Activated naive CD4-positive, alpha-beta T cell treated with anti-CD3 and anti-CD28 coated beads, Interleukin-2, amount 10 ng/mL, durations not matched to agents 7 days and 5 days (primary cell): ENCODE results near the gene ZSWIM1.

Source experiments
- CTCF ChIA-PET: fragments of 350-600 bp; sonication (Branson Sonifier 250); formaldehyde crosslinking; loops from one replicate; lab custom pipeline; 2021; ENCODE audit warnings: antibody characterized with exemption; lab: Charles Lee
- DNase-seq: peaks from one replicate; pipeline ENCODE4 v3.0.0-alpha.2; 2020
- H3K27ac Mint-ChIP-seq: one replicate; pipeline ENCODE4 v1.8.0; 2021; ENCODE audit warnings: mild to moderate bottlenecking, moderate library complexity, mixed read lengths
- H3K27me3 Mint-ChIP-seq: one replicate; pipeline ENCODE4 v1.8.0; 2021; ENCODE audit warnings: mild to moderate bottlenecking, mixed read lengths
- H3K36me3 Mint-ChIP-seq: one replicate; pipeline ENCODE4 v1.8.0; 2021; ENCODE audit warnings: mixed read lengths
- H3K4me1 Mint-ChIP-seq: one replicate; pipeline ENCODE4 v1.8.0; 2021; ENCODE audit warnings: mixed read lengths
- H3K4me3 Mint-ChIP-seq: one replicate; pipeline ENCODE4 v1.8.0; 2021; ENCODE audit warnings: mild to moderate bottlenecking, moderate library complexity, mixed read lengths
- H3K9me3 Mint-ChIP-seq: one replicate; pipeline ENCODE4 v1.8.0; 2021; ENCODE audit warnings: mixed read lengths

ZSWIM1 gene

GRCh38 chr20:45912344-45912682, 31.3 kb downstream of the ZSWIM1 start:
- no peak overlapping the region for H3K27ac Mint-ChIP-seq
- peaks cover 59% of the 10 kb centered on the region for H3K27me3 Mint-ChIP-seq
- CTCF ChIA-PET = no interaction called here
- H3K9me3 Mint-ChIP-seq = no peaks in the 10 kb centered on the region
- DNase-seq = no peak
- H3K4me3 Mint-ChIP-seq = peak overlapping the region; percentile 2
- no peaks in the 10 kb centered on the region for H3K36me3 Mint-ChIP-seq
- H3K4me1 Mint-ChIP-seq = peaks cover 20% of the 10 kb centered on the region

DNA sequence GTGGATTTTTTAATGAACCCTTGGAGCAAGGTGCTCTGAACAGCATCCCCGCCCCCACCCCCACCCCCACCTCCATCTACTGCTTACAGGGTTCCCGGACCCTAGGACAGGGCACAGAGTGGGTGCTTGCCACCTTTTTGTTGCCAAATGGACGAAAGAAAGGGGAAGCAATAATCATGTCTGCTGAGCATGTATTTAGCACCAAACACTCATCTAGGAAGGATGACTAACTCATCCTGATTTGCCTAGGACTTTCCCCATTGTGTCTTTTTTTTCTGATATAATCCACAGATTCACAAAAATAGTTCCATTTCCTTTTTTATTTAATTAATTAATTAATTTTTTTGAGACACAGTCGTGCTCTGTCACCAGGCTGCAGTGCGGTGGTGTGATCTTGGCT, 32.1 kb downstream of the ZSWIM1 start:
- Mint-ChIP-seq H3K27me3 (peaks cover 65% of the 10 kb centered on the region), H3K4me3 (no peak overlapping the region), H3K27ac (no peak overlapping the region), H3K4me1 (peaks cover 20% of the 10 kb centered on the region), H3K36me3 (no peaks in the 10 kb centered on the region), H3K9me3 (no peaks in the 10 kb centered on the region)
- no peak for DNase-seq
- CTCF ChIA-PET = no interaction called here

DNA sequence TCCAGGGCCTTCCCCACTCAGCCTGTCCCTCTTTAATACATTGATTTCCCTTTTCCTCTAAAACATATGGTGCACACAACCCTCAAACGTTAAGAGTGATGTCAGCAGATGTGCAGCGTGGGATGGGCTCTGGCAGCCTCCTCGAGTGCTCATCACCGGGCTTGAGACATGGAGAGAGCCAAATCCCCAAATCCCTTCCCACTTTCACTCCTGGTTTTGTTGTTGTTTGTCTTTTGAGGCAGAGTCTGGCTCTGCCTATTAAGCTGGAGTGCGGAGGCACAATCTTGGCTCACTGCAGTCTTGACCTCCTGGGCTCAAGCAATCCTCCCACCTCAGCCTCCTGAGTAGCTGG, 36.7 kb downstream of the ZSWIM1 start:
- H3K27ac Mint-ChIP-seq = no peak overlapping the region
- CTCF ChIA-PET = no interaction called here
- no peak overlapping the region for H3K4me3 Mint-ChIP-seq
- no peaks in the 10 kb centered on the region for H3K9me3 Mint-ChIP-seq
- H3K36me3 Mint-ChIP-seq = no peaks in the 10 kb centered on the region
- H3K4me1 Mint-ChIP-seq = peaks cover 2% of the 10 kb centered on the region
- no peak for DNase-seq
- H3K27me3 Mint-ChIP-seq = peaks cover 79% of the 10 kb centered on the region

DNA sequence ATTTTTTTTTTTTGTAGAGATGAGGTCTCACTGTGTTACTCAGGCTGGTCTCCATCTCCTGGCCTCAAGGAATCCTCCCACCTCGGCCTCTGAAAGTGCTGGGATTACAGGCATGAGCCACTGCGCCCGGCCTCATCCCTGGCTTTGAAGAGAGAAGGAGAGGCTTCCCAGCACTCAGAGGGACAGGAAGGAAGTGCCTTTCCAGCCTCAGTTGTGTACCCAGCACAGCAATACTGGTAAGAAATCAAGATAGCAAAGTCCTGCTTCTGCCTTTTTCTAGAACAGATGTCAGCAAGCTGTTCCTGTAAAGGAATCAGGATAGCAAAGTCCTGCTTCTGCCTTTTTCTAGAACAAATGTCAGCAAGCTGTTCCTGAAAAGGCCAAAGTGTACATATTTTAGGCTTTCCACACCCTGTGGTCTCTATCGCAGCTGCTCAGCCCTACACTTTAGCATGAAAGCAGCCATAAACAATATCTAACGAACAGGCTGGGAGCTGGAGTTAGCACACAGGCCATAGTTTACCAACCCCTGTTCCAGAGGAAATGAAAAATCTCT, 37.2 kb downstream of the ZSWIM1 start:
- peaks cover 75% of the 10 kb centered on the region for H3K27me3 Mint-ChIP-seq
- H3K27ac Mint-ChIP-seq = no peak overlapping the region
- CTCF ChIA-PET = no interaction called here
- no peak for DNase-seq
- no peaks in the 10 kb centered on the region for H3K4me1 Mint-ChIP-seq
- H3K36me3 Mint-ChIP-seq = no peaks in the 10 kb centered on the region
- no peak overlapping the region for H3K4me3 Mint-ChIP-seq
- no peaks in the 10 kb centered on the region for H3K9me3 Mint-ChIP-seq

DNA sequence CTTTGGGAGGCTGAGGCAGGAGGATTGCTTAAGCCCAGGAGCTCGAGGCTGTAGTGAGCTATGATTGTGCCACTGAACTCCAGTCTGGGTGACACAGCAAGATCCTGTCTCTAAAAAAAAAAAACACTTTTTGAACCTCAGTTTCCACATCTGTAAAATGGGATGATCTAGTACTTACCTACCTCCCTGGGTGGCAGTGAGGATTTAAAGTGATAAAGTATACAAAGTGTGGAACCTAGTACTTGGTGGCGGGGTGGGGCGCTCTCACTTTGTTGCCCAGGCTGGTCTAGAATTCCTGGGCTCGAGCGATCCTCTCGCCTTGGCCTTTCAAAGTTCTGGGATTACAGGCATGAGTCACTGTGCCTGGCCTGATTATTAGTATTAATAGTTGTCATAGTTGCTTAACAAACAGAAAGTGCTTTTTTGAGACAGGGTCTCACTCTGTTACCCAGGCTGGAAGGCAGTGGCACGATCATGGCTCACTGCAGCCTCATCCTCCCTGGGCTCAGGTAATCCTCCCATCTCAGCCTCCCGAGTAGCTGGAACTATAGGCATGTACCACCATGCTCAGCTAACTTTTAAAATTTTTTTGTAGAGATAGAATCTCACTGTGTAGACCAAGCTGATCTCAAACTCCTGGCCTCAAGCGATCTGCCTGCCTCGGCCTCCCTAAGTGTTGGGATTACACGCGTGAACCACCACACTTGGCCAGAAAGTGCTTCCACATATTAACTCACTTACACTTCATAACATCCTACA, 37.9 kb downstream of the ZSWIM1 start:
- H3K4me3 Mint-ChIP-seq = no peak overlapping the region
- no peaks in the 10 kb centered on the region for H3K9me3 Mint-ChIP-seq
- DNase-seq = no peak
- H3K27ac Mint-ChIP-seq = no peak overlapping the region
- H3K36me3 Mint-ChIP-seq = no peaks in the 10 kb centered on the region
- peaks cover 72% of the 10 kb centered on the region for H3K27me3 Mint-ChIP-seq
- H3K4me1 Mint-ChIP-seq = no peaks in the 10 kb centered on the region
- CTCF ChIA-PET = no interaction called here

DNA sequence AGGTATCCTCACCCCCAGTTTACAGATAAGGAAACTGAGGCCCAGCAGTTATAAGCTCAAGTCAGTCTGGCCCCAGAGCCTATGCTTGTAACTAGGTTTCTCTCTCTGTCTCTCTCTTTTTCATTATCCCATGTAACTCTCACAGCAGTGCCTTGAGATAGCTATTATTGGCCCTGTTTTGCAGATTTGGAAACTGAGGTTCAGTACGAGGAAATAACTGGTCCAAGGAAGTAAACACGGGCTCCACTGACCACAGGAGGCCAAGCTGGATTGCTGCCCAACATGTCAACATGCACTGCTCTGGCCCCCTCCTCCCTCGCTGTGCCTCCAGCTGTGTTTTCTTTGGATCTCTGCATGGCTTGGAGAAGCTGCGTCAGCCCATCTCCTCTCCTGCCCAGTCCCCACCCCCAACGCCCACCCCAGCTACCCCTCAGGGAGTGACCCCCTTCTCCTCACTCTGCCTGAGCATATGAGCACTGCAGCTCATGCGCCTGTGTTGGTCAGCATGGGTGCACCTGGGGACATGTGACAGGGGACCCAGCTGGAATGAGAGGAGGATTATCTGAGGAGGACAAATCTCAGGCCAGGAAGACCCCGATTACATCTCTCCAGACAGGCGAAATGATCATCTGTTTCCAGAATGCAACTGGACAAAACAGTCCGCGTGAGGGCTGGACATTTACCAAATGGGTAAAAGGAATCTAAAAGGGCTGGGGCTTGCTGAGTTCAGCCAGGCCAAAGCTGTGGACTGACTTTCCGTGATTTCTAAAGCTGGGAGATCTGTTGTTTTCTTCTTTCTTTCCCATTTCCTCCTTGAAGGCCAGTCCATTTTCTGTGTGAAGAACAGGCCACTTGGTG, 38.7 kb downstream of the ZSWIM1 start:
- peaks cover 73% of the 10 kb centered on the region for H3K27me3 Mint-ChIP-seq
- H3K36me3 Mint-ChIP-seq = no peaks in the 10 kb centered on the region
- H3K4me1 Mint-ChIP-seq = no peaks in the 10 kb centered on the region
- CTCF ChIA-PET = no interaction called here
- no peak overlapping the region for H3K4me3 Mint-ChIP-seq
- no peak for DNase-seq
- H3K27ac Mint-ChIP-seq = no peak overlapping the region
- H3K9me3 Mint-ChIP-seq = no peaks in the 10 kb centered on the region

GRCh38 chr20:45920462-45921336, 39.7 kb downstream of the ZSWIM1 start:
- no peak overlapping the region for H3K27ac Mint-ChIP-seq

GRCh38 chr20:45921337-45922189, 40.5 kb downstream of the ZSWIM1 start:
- no peak for DNase-seq
- H3K4me3 Mint-ChIP-seq = no peak overlapping the region
- CTCF ChIA-PET = interaction anchor here (0.7 kb wide), 1 partner anchor 98 kb away, joined by 3 read pairs; no protein-coding TSS in a partner anchor
- no peaks in the 10 kb centered on the region for H3K36me3 Mint-ChIP-seq
- no peaks in the 10 kb centered on the region for H3K4me1 Mint-ChIP-seq
- H3K27ac Mint-ChIP-seq = no peak overlapping the region
- H3K9me3 Mint-ChIP-seq = no peaks in the 10 kb centered on the region
- peaks cover 68% of the 10 kb centered on the region for H3K27me3 Mint-ChIP-seq

More at GRCh38 chr20:45920462-45921336, 39.7 kb downstream of the ZSWIM1 start:
- Mint-ChIP-seq H3K27me3 (peaks cover 73% of the 10 kb centered on the region), H3K36me3 (no peaks in the 10 kb centered on the region), H3K4me3 (no peak overlapping the region), H3K4me1 (no peaks in the 10 kb centered on the region), H3K9me3 (no peaks in the 10 kb centered on the region)
- CTCF ChIA-PET = interaction anchor here (0.7 kb wide), 1 partner anchor 97 kb away, joined by 3 read pairs; no protein-coding TSS in a partner anchor
- DNase-seq = no peak

GRCh38 chr20:45924391-45925261, 43.6 kb downstream of the ZSWIM1 start:
- H3K27ac Mint-ChIP-seq = no peak overlapping the region
- no peak for DNase-seq
- H3K9me3 Mint-ChIP-seq = no peaks in the 10 kb centered on the region
- CTCF ChIA-PET = interaction anchor here (2.0 kb wide), 1 partner anchor 45 kb away, joined by 8 read pairs; no protein-coding TSS in a partner anchor
- H3K36me3 Mint-ChIP-seq = no peaks in the 10 kb centered on the region
- H3K4me1 Mint-ChIP-seq = no peaks in the 10 kb centered on the region
- H3K4me3 Mint-ChIP-seq = no peak overlapping the region
- H3K27me3 Mint-ChIP-seq = peaks cover 53% of the 10 kb centered on the region

DNA sequence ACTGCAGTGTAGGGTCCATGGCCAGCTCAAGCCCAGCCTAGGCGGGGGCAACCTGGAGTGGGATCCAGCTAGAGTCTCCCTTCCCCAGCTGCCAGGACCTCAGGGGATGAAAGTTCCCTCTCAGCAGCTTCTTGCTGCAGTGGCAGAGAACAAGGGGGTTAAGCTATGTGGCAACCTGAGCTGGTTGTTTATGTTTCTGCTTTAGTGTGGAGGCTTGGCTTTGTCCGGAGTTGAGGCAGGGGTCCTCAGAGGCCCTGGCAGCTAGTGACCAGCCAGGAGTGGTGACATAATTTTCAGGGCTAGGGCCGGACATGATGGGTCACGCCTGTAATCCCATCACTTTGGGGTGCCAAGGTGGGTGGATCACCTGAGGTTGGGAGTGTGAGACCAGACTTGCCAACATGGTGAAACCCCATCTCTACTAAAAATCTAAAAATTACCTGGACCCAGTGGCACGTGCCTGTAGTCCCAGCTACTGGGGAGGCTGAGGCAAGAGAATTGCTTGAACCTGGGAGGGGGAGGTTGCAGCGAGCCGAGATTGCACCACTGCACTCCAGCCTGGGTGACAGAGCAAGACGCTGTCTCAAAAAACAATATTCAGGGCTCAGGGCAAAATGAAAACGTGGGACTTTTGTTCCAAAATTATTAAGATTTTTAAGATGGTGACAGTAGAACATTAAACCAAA, 44.9 kb downstream of the ZSWIM1 start:
- Mint-ChIP-seq H3K27ac (no peak overlapping the region), H3K36me3 (no peaks in the 10 kb centered on the region), H3K9me3 (no peaks in the 10 kb centered on the region), H3K4me1 (no peaks in the 10 kb centered on the region), H3K27me3 (peaks cover 39% of the 10 kb centered on the region), H3K4me3 (no peak overlapping the region)
- DNase-seq = no peak
- CTCF ChIA-PET = no interaction called here

DNA sequence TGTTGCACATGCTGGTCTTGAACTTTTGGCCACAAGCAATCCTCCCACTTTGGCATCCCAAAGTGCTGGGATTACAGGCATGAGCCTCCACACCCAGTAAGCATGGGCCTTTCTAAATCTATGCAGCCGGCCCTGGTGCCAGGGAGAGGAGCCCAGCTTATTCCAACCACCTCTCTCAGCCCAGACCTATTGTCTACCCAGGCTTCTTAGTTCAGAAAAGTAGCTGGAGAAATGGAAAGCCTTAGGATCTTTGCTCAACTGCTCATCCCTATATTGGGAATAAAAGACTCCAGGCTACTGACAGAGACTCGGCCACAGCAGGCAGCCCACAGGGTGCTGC, 45.7 kb downstream of the ZSWIM1 start:
- peaks cover 32% of the 10 kb centered on the region for H3K27me3 Mint-ChIP-seq
- no peak for DNase-seq
- CTCF ChIA-PET = interaction anchor here (1.8 kb wide), 1 partner anchor 44 kb away, joined by 5 read pairs; no protein-coding TSS in a partner anchor
- H3K4me1 Mint-ChIP-seq = no peaks in the 10 kb centered on the region
- no peak overlapping the region for H3K27ac Mint-ChIP-seq
- no peaks in the 10 kb centered on the region for H3K36me3 Mint-ChIP-seq
- no peak overlapping the region for H3K4me3 Mint-ChIP-seq
- no peaks in the 10 kb centered on the region for H3K9me3 Mint-ChIP-seq
